CD4-positive, alpha-beta T cell treated with Interleukin-10 for 1 hour (primary cell): ENCODE measurements around the gene UNCX.
"Not testable (repeated sequence)": the region's sequence is repeated elsewhere in the genome, so short reads cannot be mapped to it uniquely, and the experiment has no call there.

Experiments used
- DNase-seq: peaks from one replicate; pipeline ENCODE4 v3.0.0-alpha.2; 2020

UNCX gene

DNA sequence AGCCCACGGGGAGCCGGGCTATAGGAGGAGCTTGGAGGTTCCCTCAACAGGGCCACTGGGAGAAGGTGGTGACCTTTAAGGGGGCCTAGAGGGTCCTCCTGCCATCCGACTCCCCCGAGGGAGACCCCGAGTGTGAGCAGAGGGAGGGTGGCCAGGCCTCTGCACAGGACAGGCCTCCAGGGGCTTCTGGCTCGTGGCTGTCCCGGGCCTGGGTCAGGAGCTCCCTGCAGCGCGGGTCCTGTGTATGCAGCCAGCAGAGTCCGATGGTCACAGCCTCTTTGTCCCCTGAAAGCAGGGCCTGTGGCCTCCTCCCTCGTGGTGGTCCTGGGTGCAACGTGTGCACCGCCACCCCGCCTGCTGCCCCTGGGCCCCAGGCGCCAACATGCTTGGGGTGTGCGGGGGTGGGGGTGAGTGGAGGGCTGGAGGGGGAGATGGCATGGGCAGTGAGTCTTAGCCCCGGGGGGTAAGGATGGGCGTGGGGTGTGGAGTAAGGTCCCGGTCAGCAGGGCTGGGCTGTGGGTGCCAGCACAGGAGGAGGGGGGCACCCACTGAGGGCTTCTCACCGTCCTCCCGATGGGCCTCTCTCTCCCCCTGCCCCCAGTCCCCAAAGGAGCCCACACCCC is 27.1 kb downstream of the UNCX start:
- DNase-seq: no peak

DNA sequence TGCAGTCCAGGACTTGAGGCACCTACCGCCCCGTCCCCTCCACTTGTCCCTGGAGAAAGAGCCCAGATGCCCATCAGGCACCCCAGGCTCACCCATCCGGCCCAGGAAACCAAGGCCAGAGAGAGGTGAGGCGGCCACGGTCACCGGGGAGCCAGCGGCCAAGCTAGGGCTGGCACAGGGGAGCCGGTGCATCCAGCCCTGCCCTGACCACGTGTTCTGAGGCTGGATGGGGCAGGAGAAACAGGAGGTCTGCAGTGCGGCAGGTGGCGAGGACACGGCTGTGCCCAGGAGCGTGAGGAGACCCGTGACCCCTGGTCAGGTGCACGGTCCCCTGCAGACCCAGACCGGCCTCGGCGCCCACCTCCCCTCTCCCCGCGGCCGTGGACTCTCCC is 27.6 kb downstream of the UNCX start:
- no peak for DNase-seq

DNA sequence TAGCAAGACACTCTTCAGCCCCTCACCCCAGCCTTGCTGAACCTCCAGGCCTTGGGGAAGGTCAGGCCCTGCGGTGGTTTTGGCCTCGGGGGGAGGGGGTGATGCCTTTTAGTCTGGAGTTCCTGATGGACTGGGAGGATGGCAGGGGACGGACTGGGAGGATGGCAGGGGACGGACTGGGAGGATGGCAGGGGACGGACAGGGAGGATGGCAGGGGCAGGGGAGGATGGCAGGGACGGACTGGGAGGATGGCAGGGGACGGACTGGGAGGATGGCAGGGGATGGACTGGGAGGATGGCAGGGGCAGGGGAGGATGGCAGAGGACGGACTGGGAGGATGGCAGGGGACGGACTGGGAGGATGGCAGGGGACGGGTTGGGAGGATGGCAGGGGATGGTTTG is 28.4 kb downstream of the UNCX start:
- DNase-seq: not testable (repeated sequence)

DNA sequence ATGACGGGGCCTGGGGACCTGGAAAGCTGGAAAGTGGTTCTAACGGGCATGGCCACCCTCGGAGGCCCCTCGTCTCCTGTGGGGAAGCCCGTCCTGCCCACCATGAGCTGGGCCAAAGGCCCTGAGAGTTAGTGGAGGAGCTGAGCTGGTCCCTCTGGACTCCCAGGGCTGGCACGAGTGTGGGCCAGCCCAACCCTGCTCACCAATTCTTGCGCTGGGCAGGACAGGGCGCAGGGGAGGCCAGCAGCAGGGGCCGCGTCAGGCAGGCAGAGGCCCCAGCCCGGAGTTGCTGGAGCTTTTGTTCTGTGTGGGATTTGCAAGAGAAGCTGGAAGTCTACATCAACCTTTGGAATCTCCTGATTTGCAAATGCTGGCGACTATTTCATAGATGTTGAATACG is 29.8 kb downstream of the UNCX start:
- no peak for DNase-seq

DNA sequence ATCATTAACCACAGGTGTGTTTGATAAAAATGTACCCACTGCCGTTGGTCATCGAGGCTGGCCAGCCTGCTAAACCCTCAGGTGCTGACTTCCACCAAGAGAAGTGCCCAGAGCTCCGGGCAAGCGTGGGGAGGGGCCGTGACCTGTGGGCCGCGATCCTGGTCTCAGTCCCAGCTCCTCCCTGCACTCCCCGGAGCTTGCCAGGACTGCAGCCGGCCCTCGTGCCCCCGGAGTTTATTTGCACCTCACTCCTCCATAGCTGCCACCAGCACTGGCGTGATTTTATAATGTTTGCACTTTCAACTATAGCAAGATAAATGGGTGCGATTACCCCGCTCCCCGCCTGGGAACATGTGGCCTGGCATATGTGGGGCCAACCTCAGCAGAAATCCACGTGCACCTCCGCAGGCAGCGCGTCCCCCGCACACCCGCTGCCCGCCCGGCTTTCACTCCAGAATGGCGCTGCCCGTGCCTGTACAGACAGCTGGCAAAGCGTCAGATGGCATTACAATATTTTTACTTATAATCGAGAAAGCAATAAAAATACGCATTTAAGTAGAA is 30.8 kb downstream of the UNCX start:
- no peak for DNase-seq

DNA sequence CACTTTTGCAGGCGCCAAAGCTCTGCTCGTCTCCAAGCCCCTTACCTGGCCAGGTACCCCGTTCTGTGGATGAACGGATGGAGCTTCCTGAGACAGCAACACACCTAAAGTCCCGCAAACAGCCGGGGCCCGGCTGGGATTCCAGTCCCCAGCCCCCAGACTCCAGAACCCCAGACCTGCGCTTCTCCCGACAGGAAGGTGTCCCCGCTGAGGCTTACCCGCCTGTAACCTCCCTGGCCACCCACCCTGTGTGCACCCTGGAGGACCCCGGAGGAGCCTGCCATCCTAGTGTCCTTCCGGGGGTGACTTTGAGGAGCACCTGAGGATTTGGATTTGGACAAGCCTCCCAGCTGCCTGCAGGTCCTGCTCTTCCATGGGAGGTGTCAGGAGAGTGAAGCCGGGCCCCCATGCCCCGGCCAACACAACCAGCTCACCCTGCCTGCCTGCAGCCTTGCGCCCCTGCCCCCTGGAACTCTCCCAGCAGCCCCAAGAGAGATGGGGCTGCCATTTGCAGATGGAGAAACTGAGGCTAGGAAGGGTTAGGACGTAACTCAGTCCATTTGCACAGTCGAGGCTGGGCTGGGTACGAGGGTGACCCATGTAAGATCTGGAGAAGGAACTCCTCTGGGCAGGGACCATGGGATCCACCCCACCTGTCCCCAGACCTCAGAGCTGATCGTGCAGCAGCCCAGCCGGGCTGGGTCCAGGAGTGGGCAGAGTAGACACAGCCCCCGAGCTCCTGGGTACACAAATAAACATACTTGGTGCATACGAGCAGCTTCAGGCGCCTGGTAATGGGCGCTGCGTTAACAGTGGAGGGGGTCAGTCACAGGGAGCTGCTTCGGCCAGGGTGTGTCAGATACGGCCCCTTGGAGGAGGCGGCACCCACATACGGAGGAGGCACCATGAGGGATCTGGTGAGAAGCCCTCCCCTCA is 31.9 kb downstream of the UNCX start:
- no peak for DNase-seq

DNA sequence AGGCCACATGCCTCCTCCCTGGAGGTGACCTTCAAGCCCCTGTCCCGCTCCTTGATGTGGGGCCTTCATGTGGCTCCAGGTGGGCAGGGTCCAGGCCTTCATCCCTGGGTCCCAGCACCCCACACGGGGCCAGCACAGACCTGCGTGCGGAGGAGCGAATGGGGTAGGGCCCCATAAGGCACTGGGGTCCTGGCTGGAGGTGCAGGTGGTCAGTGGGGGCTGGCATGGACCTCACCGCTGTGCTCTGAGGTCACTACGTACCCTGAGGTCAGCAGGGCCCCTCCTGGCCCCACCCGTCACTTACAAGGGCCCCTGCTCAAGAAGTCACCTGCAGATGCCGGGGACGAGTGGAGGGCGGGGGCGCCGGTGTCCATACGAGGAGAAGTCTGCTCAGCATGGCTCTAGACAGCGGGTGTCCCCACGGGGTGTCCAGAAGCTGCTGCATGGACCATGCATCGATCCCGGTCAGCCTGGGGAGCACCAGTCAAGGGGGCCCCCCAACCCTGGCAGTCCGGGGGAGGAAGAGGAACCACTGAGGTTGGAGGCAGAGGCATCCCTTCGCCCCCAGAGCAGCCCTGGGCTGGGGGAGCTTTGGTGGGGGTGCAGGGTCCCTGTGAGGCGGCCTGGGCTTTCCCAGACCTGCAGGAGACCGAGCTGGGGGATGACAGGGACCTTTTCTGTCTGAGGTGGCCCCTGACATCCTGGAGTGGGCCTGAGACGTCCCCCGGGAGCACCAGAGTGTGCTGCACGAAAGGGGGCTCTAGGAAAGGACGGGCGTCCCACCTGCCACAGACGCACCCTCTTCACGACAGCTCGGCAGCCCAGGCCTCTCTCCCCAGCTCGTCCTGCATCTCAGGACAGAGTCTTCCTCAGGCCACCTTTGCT is 34.6 kb downstream of the UNCX start:
- DNase-seq: no peak

DNA sequence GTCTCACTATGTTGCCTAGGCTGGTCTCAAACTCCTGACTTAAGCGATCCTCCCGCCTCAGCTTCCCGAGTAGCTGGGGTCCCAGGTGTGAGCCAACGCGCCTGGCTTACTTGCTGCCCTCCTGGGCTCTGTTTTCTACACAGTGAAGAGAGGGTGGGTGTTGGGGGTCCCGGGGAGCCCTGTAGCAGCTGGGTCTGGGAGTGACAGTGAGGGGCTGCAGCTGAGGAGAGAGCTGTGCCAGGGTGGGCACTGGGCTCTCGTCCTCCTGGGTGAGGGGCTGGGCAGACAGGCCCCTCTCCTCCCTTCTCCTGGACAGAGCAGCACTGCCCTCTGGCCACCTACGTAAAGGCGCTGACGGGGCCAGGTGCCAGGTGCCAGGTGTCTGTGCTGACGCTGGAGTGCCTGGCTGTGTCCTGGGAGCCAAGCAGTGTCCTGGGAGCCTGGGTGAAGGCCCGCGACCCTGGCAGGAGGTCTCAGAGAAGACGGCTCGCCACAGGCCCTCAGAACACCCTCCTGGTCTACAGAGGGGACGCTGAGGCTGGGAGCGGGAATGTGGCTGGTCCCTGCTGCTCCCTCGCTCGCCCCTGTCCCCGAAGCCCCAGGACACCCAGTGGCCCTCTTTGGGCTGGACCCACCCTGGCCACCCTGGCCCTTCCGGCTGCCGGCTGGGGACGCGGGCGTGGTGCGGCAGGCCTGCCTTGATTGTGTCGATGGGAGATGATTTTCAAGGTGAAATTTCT is 35.6 kb downstream of the UNCX start:
- DNase-seq: no peak

DNA sequence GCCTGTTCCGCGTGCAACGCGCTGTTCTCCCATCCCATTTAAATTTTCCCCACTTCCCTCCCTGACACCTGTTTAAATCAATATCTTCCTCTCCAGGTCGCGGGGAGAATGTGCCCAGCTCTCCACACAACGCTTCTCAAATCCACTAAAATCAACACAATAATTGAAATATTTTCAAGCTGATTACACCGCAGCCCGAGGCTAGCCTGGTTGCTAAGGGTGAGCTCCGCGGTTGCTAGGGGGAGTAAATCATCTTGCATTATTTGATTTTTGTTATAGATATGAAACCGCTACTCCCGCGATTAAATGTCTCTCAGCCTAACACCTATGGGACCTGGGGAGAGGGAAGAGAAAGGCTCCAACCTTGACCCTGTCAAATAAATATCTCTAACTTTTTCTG is 36.2 kb downstream of the UNCX start:
- DNase-seq: no peak

DNA sequence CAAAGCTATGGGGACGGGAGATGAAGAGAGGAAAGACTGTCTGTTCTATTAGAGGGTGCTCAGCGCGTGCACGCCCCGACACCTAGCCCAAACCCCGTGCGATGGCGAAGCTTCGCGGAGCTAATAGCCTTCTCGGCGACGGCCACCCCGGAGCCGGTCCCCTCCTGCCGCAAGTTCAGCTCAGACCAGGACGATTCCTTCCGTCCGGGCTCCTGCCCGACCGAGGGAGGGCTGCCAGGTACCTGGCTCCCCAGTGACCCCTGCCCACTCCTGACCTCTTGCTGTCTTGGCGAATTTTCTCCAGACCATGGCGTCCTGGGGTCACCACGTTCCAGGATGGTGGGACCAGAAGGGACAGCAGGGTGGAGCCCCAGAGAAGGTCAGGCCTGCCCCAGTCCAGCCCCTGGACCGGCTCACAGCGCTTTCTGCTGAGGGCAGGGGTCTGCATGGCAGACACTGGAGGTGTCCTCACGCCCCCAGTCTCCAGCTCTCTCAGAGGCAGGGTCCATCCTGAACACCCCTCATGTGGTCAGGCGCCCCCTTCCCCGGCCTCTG is 36.7 kb downstream of the UNCX start:
- DNase-seq: no peak

DNA sequence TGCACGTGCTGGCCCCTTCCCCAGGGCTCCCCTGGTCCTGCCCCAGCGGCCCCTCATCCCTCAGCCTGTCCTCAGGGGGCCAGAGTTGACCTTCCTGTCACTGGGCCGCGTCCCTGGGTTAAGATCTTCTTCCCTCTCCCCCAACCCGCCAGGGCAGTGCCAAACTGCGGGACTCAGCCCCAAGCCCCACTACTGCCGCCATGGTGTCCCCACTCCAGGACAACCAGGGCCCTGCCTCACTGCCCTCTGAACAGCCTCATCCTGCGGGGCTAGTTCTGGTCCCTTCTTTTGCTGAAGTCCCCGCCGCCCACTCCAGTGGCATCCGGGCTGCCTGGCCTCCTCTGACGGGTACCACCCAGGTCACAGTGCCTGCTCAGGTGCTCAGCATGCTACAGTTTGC is 37.5 kb downstream of the UNCX start:
- no peak for DNase-seq

DNA sequence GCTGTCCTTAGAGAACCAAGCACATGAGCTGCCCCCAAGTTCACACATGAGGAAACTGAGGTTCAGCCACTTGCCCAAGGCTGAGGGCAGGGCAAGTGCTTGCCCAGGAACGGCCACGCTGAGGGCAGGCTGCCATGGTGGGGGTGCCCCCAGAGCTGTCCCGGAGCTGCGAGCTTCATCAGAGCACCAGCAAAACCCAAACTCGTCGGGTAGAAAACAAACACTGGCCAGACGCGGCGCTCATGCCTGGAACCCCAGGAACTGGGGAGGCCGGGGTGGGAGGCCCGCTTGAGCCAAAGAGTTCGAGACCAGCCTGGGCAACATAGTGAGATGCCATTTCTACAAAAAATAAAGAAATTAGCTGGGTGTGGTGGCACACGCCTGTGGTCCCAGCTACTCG is 38.4 kb downstream of the UNCX start:
- no peak for DNase-seq

DNA sequence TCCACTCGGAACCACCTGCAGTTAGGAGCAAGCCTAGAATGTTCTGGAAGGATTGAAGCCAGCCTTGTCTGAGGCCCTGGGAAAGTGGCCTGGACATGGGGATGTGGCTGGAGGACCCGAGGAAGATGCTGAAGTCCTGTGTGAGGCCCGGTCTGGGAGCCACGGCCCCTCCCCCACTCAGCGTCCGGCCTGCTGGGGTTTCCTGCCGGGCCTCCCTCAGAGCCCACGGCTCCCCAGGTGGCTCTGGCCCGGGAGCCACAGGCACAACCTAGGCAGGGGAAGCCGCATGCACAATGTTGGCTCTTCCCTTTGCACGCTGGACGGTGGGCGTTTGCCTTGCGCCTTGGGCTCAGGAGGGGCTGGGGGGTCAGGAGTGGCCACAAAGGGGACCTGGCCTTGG is 39.0 kb downstream of the UNCX start:
- DNase-seq: no peak

DNA sequence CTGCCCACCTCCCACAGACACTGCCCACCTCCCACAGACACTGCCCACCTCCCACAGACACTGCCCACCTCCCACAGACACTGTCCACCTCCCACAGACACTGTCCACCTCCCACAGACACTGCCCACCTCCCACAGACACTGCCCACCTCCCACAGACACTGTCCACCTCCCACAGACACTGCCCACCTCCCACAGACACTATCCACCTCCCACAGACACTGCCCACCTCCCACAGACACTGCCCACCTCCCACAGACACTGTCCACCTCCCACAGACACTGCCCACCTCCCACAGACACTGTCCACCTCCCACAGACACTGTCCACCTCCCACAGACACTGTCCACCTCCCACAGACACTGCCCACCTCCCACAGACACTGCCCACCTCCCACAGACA is 39.5 kb downstream of the UNCX start:
- not testable (repeated sequence) for DNase-seq

DNA sequence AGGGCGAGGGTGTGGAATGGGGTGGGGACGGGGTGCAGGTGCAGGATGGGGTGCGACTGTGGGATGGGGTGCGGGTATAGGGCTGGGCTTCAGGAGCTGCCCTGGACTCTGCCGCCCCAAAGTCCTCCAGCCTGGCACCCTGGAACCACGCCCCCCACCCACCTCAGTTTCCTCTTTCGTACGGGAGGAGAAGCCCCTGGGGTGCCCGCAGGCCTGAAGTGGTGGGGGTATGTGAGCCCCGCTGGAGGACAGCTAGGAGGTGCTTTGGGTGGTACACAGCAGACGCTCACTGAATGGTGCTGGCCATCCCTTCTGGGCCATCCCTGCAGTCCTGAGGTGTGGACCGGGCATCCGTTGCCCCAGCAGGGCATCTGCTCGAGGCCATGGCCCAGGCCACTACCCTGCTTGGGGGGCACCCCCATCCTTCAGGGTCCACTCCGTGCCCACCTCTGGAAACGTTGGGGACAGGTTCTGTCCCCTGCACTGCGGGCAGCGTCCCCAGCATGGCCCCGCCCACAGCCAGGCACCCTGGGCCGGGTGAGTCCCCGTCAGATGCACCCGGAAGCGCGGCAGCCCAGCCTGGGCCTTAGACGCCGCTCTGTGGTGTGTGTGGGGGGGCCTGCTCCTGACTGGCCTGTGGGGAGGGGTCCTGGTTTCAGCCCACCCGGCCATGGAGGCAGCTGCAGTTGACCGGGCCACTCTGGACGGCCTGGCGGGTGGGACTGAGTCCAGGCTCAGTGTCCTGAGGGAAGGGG is 41.6 kb downstream of the UNCX start:
- no peak for DNase-seq

DNA sequence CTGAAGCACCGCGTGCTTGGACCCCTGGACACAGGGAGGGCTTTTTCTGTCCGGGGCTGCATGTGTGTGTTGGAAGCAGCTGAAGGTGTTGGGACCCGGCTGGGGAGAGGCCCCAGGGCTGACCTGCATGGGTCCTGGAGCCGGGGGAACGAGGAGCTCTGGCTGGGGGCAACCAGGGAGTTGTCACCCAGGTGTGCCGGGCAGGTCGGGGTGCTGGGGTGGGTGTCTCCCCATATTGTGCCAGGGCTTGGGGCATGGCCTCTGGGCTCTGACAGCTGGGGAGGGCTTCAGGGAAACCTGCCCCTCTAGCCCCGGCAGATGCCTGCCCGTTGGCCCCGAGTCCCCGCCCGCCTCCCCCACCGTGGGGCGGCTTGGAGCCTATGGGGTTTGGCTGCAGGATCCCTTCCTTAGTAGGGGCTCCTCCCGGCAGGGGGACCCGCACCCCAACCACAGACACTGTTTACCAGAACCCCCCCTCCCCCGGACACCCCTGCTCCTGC is 42.3 kb downstream of the UNCX start:
- DNase-seq: no peak

DNA sequence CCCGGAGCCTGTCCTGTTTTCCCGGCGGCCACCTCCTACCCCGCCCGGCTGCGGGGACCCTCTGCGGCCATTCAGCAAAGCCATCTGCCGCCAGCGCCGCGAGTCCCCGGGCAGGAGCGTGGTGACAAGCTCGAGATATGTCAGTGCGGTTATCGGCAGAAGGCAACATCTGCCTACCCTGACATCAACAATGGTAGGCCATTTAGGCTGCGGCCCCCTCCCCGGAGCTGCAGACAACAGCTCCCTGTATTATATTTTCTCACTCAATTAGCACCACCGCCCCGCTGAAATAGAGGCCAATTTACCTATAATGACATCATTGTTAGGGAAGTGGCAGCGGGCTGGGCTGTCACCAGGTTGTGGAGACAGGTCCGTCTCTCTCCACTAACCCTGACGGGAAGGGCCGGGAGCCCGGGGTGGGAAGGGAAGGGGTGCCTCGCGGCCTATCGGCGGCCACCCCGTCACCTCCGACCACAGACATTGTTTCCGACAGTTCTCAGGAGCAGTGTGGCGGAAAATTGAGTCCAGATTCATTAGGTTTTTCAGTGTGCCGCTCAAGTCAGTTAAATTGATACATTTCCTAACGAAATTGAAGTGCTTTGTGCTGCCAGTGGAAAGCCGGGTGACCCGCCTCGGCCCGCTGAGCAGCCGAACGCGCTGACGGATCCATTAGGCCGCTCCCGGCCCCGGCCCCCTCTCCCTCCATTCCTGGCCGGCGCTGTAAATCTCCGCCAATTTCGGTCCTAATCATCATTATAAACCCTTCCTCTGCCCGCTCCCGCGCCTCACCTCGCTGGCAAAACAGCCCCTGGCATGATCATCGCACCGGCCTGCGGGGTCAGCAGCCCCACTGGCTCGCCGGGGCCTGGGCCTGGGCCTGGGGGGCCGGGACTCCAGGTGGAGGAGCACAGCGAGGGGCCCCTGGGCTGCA is 43.0 kb downstream of the UNCX start:
- no peak for DNase-seq

DNA sequence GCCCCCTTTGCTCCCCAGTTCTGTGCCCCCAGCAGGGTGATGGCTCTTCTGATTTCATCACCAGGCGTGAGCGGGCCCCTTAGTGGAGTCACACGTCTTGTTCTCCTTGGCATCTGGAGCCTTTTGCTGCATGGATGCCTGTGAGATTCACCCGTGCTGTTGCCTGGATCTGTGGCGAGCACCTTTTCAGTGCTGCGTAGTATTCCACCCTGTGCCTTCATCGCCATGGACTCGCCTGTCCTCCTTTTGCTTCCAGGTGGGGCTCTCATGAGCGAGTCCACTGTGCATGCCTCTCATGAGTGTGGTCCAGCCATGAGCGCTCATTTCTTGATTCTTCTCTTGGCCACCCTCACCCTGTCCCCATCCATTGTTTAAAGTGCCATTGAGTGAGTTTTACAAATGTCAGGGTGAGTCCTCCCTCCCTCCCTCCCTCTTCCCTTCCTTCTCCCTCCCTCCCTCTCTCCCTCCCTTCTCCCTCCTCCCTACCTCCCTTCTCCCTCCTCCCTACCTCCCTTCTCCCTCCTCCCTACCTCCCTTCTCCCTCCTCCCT is 44.0 kb downstream of the UNCX start:
- DNase-seq: no peak

DNA sequence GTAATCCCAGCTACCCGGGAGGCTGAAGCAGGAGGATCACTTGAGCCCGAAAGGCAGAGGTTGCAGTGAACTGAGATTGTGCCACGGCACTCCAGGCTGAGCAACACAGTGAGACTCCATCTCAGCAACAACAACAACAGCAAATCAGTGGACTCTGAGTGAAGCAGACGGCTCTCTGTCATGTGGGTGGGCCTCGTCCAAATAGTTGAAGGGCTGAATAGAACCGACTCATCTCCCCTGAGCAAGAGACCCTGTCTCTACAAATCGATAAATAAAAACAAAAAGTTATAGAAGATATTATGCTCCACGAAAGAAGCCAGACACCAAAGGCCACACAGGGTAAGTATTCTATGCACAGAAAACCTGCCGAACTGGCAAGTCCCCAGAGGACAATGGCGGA is 45.9 kb downstream of the UNCX start:
- DNase-seq: no peak

DNA sequence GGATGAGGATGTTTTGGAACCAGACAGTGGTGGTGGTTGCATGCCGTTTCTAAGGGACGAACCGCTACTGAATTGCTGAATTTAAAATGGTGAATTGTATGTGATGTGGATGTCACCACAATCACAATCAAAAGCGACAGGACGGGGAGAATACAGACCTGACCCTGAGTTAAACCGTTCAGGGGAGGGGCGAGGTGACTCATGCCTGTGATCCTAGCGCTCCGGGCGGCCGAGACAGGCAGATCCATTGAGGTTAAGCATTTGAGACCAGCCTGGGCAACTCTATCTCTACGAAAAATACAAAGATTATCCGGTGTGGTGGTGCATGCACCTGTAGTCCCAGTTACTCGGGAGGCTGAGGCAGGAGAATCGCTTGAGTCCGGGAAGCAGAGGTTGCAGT is 46.4 kb downstream of the UNCX start:
- DNase-seq: no peak
